Measurements from ENCODE around the gene B3GALT6.

B3GALT6 gene

DNA sequence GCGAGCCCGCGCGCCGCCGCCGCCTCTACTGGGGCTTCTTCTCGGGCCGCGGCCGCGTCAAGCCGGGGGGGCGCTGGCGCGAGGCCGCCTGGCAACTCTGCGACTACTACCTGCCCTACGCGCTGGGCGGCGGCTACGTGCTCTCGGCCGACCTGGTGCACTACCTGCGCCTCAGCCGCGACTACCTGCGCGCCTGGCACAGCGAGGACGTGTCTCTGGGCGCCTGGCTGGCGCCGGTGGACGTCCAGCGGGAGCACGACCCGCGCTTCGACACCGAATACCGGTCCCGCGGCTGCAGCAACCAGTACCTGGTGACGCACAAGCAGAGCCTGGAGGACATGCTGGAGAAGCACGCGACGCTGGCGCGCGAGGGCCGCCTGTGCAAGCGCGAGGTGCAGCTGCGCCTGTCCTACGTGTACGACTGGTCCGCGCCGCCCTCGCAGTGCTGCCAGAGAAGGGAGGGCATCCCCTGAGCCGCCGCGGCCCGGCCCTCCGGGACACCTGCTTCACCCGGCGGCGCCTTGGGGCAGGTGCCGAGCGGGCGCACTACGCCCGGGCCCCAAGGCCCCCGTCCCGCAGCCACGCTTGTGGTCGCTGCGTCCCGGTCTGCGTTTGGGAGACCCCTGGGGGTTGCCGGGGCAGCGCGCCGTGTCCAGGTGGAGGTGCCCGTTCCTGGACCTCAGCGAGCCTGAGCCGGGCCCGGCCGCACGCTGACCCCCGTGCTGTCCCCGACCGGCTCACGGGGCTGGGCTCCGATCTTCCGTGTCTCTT, 944 bp downstream of the B3GALT6 start:
- H3K27me3 ChIP-seq (ENCODE audit: control insufficient read depth in 2 of 2, insufficient read depth in 2 of 2, low read length in 2 of 2) = peaks cover 3 to 9% of the 10 kb centered on the region in 2 donors
- H3K27ac ChIP-seq (ENCODE audit: low read depth in 2 of 2, low read length in 2 of 2) = no peak overlapping the region
- H3K9me3 ChIP-seq (ENCODE audit: control insufficient read depth in 2 of 2, low read length in 2 of 2) = no peaks in the 10 kb centered on the region
- peaks cover 10 to 14% of the 10 kb centered on the region in 2 donors for H3K36me3 ChIP-seq (ENCODE audit: control insufficient read depth in 2 of 2, insufficient read depth in 2 of 2, low read length in 2 of 2)
- H3K9ac ChIP-seq (ENCODE audit: low read depth in 1 of 2, low read length in 2 of 2) = no peak overlapping the region
- H3K4me1 ChIP-seq (ENCODE audit: control insufficient read depth in 2 of 2, insufficient read depth in 2 of 2, low read length in 2 of 2) = peaks cover 28 to 29% of the 10 kb centered on the region in 2 donors
- H3K4me3 ChIP-seq (ENCODE audit: low read length in 2 of 2) = peak overlapping the region; percentile 57 to 63

DNA sequence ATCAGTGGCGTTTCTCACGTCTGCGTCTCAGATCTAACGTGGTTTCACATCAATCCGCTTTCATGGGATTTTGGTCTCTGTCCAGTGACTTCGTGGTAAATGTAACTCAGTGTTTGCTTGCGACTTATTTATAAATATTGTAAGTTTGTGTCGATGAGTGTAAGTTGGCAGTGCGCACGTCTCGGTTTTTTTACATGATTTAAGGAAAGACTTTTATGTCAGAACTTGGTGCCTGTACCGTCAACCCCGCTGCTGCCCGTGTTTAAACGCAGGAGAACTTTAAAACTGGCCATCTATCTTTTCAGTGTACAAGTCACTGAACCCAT, 1.5 kb downstream of the B3GALT6 start:
- no peak overlapping the region for H3K4me3 ChIP-seq (ENCODE audit: low read length in 2 of 2)
- no peak overlapping the region for H3K27ac ChIP-seq (ENCODE audit: low read depth in 2 of 2, low read length in 2 of 2)
- peaks cover 4 to 9% of the 10 kb centered on the region in 2 donors for H3K36me3 ChIP-seq (ENCODE audit: control insufficient read depth in 2 of 2, insufficient read depth in 2 of 2, low read length in 2 of 2)
- peaks cover 30 to 34% of the 10 kb centered on the region in 2 donors for H3K4me1 ChIP-seq (ENCODE audit: control insufficient read depth in 2 of 2, insufficient read depth in 2 of 2, low read length in 2 of 2)
- H3K27me3 ChIP-seq (ENCODE audit: control insufficient read depth in 2 of 2, insufficient read depth in 2 of 2, low read length in 2 of 2) = peaks cover 8 to 15% of the 10 kb centered on the region in 2 donors
- H3K9me3 ChIP-seq (ENCODE audit: control insufficient read depth in 2 of 2, low read length in 2 of 2) = no peaks in the 10 kb centered on the region
- no peak overlapping the region for H3K9ac ChIP-seq (ENCODE audit: low read depth in 1 of 2, low read length in 2 of 2)

DNA sequence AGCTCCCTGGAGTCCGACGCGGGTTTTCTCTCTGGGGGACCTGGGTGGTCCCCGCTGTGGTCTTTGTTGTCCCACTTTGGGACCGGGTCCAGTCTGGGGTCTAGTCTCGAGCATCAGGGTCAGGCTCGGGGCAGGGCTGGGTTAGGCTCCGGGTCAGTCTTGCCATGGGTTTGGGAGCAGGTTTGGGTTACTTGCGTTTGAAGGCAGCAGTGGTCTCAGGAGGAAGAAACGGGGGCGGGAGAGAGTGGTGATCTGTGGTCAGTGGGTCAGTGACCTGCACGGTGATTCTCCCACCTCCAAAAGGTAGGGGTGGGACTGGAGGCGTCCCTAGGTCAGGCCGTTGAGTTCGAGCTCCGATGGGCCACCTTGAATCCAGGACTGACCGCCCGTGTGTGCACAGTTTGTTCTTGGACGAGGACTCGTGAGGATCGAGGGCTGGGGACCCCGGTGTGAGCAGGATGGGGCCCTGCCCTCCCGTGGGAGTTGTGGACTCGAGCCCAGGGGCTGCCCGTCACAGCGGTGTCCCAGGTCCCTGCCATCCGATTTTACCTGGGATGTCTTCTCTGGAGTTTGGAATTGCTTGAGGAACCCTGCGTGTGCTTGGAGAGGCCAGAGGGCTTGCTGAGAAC, 2.3 kb downstream of the B3GALT6 start:
- Histone ChIP-seq H3K36me3 (ENCODE audit: control insufficient read depth in 2 of 2, insufficient read depth in 2 of 2, low read length in 2 of 2) (peaks cover 0 to 3% of the 10 kb centered on the region in 2 donors), H3K27me3 (ENCODE audit: control insufficient read depth in 2 of 2, insufficient read depth in 2 of 2, low read length in 2 of 2) (peaks cover 15 to 18% of the 10 kb centered on the region in 2 donors), H3K9me3 (ENCODE audit: control insufficient read depth in 2 of 2, low read length in 2 of 2) (no peaks in the 10 kb centered on the region), H3K27ac (ENCODE audit: low read depth in 2 of 2, low read length in 2 of 2) (no peak overlapping the region), H3K9ac (ENCODE audit: low read depth in 1 of 2, low read length in 2 of 2) (no peak overlapping the region), H3K4me3 (ENCODE audit: low read length in 2 of 2) (no peak overlapping the region), H3K4me1 (ENCODE audit: control insufficient read depth in 2 of 2, insufficient read depth in 2 of 2, low read length in 2 of 2) (peaks cover 30 to 34% of the 10 kb centered on the region in 2 donors)

- no peak overlapping the region for H3K4me3 ChIP-seq (ENCODE audit: low read length in 2 of 2)
- no peaks in the 10 kb centered on the region for H3K9me3 ChIP-seq (ENCODE audit: control insufficient read depth in 2 of 2, low read length in 2 of 2)
- H3K4me1 ChIP-seq (ENCODE audit: control insufficient read depth in 2 of 2, insufficient read depth in 2 of 2, low read length in 2 of 2) = peaks cover 22 to 26% of the 10 kb centered on the region in 2 donors
- peaks cover 23 to 26% of the 10 kb centered on the region in 2 donors for H3K27me3 ChIP-seq (ENCODE audit: control insufficient read depth in 2 of 2, insufficient read depth in 2 of 2, low read length in 2 of 2)
- H3K9ac ChIP-seq (ENCODE audit: low read depth in 1 of 2, low read length in 2 of 2) = no peak overlapping the region
- peaks cover 0 to 3% of the 10 kb centered on the region in 2 donors for H3K36me3 ChIP-seq (ENCODE audit: control insufficient read depth in 2 of 2, insufficient read depth in 2 of 2, low read length in 2 of 2)
- H3K27ac ChIP-seq (ENCODE audit: low read depth in 2 of 2, low read length in 2 of 2) = no peak overlapping the region
Observed at GRCh38 chr1:1235016-1235744, 3.1 kb downstream of the B3GALT6 start.

GRCh38 chr1:1236176-1236763, 4.2 kb downstream of the B3GALT6 start:
- H3K4me3 ChIP-seq (ENCODE audit: low read length in 2 of 2) = no peak overlapping the region
- no peaks in the 10 kb centered on the region for H3K9me3 ChIP-seq (ENCODE audit: control insufficient read depth in 2 of 2, low read length in 2 of 2)
- peaks cover 0 to 3% of the 10 kb centered on the region in 2 donors for H3K36me3 ChIP-seq (ENCODE audit: control insufficient read depth in 2 of 2, insufficient read depth in 2 of 2, low read length in 2 of 2)
- peaks cover 16 to 17% of the 10 kb centered on the region in 2 donors for H3K4me1 ChIP-seq (ENCODE audit: control insufficient read depth in 2 of 2, insufficient read depth in 2 of 2, low read length in 2 of 2)
- peaks cover 23 to 30% of the 10 kb centered on the region in 2 donors for H3K27me3 ChIP-seq (ENCODE audit: control insufficient read depth in 2 of 2, insufficient read depth in 2 of 2, low read length in 2 of 2)
- no peak overlapping the region for H3K9ac ChIP-seq (ENCODE audit: low read depth in 1 of 2, low read length in 2 of 2)
- H3K27ac ChIP-seq (ENCODE audit: low read depth in 2 of 2, low read length in 2 of 2) = no peak overlapping the region

DNA sequence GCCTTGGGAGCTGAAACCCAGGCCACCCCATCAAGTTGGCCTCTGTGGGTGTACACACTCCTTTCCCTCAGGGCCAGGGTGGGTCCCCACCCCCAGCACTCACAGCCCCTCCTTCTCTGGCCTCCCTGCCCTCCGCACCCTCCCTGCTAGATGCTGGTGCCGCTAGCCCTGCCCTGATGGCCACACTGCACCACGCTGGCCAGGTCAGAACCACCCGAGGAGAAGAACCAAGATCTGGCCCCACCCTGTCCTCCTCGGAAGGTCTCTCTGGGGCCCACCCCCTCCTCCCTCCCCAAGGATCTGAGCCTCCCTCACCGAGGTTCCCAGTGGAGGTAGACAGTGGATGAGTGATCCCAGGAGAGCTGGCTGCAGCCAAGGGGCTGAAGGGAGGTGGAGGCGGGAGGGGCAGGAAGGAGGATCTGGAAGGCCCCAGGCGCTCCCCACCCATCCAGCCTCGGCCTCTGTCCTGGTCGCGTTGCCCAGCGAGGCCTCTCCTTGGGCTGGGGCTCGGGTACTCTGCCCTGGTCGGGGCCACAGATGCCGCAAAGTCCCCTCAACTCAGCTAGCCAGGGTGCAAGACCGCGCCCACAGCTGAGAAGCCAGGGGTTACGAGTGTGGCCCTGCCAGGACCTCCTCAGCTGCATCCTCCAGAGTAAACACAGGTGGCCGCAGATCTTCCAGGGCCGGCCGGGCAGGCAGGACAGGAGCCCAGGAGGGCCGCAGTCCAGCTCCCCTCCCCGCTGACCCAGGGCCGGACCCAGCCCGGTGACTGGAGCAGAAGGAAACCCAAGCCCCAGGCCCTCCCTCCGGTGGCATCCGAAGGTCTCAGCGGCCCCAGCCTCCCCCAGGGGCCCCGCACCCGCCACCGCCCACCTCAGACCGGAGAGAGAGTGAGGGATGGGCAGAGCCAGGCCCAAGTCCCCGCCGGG, 5.2 kb downstream of the B3GALT6 start:
- H3K36me3 ChIP-seq (ENCODE audit: control insufficient read depth in 2 of 2, insufficient read depth in 2 of 2, low read length in 2 of 2) = peaks cover 0 to 3% of the 10 kb centered on the region in 2 donors
- H3K9me3 ChIP-seq (ENCODE audit: control insufficient read depth in 2 of 2, low read length in 2 of 2) = no peaks in the 10 kb centered on the region
- peaks cover 23 to 33% of the 10 kb centered on the region in 2 donors for H3K27me3 ChIP-seq (ENCODE audit: control insufficient read depth in 2 of 2, insufficient read depth in 2 of 2, low read length in 2 of 2)
- no peak overlapping the region for H3K4me3 ChIP-seq (ENCODE audit: low read length in 2 of 2)
- no peak overlapping the region for H3K9ac ChIP-seq (ENCODE audit: low read depth in 1 of 2, low read length in 2 of 2)
- H3K4me1 ChIP-seq (ENCODE audit: control insufficient read depth in 2 of 2, insufficient read depth in 2 of 2, low read length in 2 of 2) = peaks cover 16 to 17% of the 10 kb centered on the region in 2 donors
- H3K27ac ChIP-seq (ENCODE audit: low read depth in 2 of 2, low read length in 2 of 2) = no peak overlapping the region

DNA sequence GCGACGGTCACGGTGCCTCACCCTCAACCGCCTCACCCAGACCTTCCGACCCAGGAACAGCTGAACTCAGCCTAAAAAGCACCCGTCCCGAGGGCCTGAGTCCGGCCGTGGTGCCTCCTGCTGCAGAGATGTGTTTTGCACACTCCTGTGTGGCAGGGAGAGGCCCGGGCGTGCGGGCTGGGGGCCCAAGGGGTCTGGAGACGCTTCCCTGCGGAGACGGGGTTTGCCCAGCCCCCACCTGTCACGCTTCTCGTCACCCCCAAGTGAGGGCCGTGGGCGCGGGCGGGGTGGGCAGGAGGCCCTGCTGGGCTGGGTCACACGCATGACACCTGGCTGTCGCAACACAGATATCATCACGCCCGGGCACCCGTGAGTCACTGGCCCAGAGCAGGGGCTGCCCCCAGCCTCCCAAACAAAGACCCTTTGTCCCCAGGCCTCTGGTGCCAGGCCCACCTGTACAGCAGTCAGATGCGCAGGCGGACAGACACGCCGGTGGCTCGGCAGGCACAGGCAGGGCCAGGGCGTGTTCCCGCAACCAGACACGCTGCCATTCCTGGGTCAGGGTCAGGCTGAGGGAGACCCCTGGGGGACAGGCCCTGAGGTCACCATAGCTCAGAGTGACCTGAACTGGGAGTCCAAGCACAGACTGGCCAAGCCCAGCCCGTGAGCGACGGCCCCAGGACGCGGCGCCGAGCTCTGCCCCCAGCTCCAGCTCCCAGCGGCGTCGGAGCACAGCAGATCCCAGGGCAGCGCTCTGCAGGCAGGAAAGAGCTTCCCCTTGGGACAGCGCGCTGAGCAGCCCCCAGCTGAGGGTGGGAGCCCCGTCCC, 6.1 kb downstream of the B3GALT6 start:
- Histone ChIP-seq H3K9ac (ENCODE audit: low read depth in 1 of 2, low read length in 2 of 2) (peak overlapping the region in 1 of 2 donors; percentile 43), H3K27me3 (ENCODE audit: control insufficient read depth in 2 of 2, insufficient read depth in 2 of 2, low read length in 2 of 2) (peaks cover 23 to 33% of the 10 kb centered on the region in 2 donors), H3K27ac (ENCODE audit: low read depth in 2 of 2, low read length in 2 of 2) (no peak overlapping the region), H3K4me1 (ENCODE audit: control insufficient read depth in 2 of 2, insufficient read depth in 2 of 2, low read length in 2 of 2) (peaks cover 10% of the 10 kb centered on the region in 2 donors), H3K4me3 (ENCODE audit: low read length in 2 of 2) (peak overlapping the region in 1 of 2 donors; percentile 16), H3K36me3 (ENCODE audit: control insufficient read depth in 2 of 2, insufficient read depth in 2 of 2, low read length in 2 of 2) (peaks cover 0 to 3% of the 10 kb centered on the region in 2 donors), H3K9me3 (ENCODE audit: control insufficient read depth in 2 of 2, low read length in 2 of 2) (no peaks in the 10 kb centered on the region)

DNA sequence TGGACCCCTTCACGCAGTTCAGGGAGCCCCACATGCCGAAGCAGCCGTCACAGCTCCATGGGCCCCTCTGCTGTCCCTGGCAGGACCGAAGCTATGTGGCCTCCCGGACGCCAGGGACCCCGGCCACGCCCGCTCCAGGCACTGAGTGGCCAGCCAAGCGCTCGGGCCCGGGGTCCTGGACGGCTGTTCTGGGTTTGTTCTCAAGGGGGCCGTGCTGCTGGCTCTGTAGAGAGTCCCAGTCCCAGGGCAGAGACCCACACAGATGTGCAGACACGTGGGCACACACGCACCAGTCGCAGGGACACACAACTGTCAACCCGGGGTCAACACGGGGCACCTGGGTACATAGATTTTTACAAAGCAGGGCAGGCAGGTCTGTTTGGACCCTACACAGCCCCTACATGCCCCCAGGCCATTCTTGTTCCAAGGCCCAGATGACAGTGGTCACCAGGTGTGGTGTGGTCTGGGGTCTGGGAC, 6.7 kb downstream of the B3GALT6 start:
- no peak overlapping the region for H3K27ac ChIP-seq (ENCODE audit: low read depth in 2 of 2, low read length in 2 of 2)
- H3K4me3 ChIP-seq (ENCODE audit: low read length in 2 of 2) = no peak overlapping the region
- peaks cover 9% of the 10 kb centered on the region in 2 donors for H3K4me1 ChIP-seq (ENCODE audit: control insufficient read depth in 2 of 2, insufficient read depth in 2 of 2, low read length in 2 of 2)
- peak overlapping the region in 1 of 2 donors; percentile 43 for H3K9ac ChIP-seq (ENCODE audit: low read depth in 1 of 2, low read length in 2 of 2)
- H3K36me3 ChIP-seq (ENCODE audit: control insufficient read depth in 2 of 2, insufficient read depth in 2 of 2, low read length in 2 of 2) = peaks cover 0 to 3% of the 10 kb centered on the region in 2 donors
- H3K9me3 ChIP-seq (ENCODE audit: control insufficient read depth in 2 of 2, low read length in 2 of 2) = no peaks in the 10 kb centered on the region
- H3K27me3 ChIP-seq (ENCODE audit: control insufficient read depth in 2 of 2, insufficient read depth in 2 of 2, low read length in 2 of 2) = peaks cover 23 to 33% of the 10 kb centered on the region in 2 donors

Data from mucosa of rectum (tissue), 2 donors.